HCT116 (cell line): Measurements from ENCODE around the gene TST.

ENCODE experiments used
- CTCF ChIP-seq, 3 experiments: fragments of 200-600 bp in 1 of 3; sonication (generic) in 1 of 3; IDR thresholded peaks in 2 of 3; conservative IDR thresholded peaks in 1 of 3; 2 replicates each; pipeline ENCODE4 v1.5.1; 2012 to 2017; ENCODE audit warnings: low read depth in 2 of 3, low read length in 2 of 3, antibody characterized with exemption in 1 of 3, borderline replicate concordance in 1 of 3, control low read depth in 1 of 3, mild to moderate bottlenecking in 1 of 3, mixed read lengths in 1 of 3, mixed run types in 1 of 3, moderate library complexity in 1 of 3; ENCODE audit not compliant: insufficient read depth in 1 of 3
- EZH2phosphoT487 ChIP-seq: fragments of 200-600 bp; IDR thresholded peaks from 2 replicates; pipeline ENCODE4 v1.6.1; 2018; ENCODE audit warnings: antibody characterized with exemption, borderline replicate concordance
- POLR2AphosphoS5 ChIP-seq: IDR thresholded peaks from 2 replicates; pipeline ENCODE4 v1.6.1; 2011; ENCODE audit warnings: mild to moderate bottlenecking, low read depth, low read length, moderate library complexity
- REST ChIP-seq: IDR thresholded peaks from 2 replicates; pipeline ENCODE4 v1.6.1; 2012; ENCODE audit warnings: low read depth

- TF ChIP-seq REST: no peak
- no peak for TF ChIP-seq EZH2phosphoT487
- TF ChIP-seq CTCF (IDR thresholded peaks at IDR 0.05 in 2 of 3, conservative IDR thresholded peaks at IDR 0.05 in 1 of 3; ENCODE audit: borderline replicate concordance in 1 of 3, insufficient read depth in 1 of 3, low read depth in 2 of 3, low read length in 2 of 3): no peak
- no peak for TF ChIP-seq POLR2AphosphoS5
These were observed 39.9 kb upstream of the TST start for GRCh38 chr22:37058917-37059701.
